ENCODE measurements around the gene MAPK4.

Gene MAPK4

GRCh38 chr18:50622865-50623393, 63.0 kb downstream of the MAPK4 start:
- H3K4me3 ChIP-seq (ENCODE audit: control insufficient read depth, low read depth, low read length), result no peak overlapping the region
- no peak for DNase-seq (ENCODE audit: low read depth)
- TF ChIP-seq, protein P1, sequence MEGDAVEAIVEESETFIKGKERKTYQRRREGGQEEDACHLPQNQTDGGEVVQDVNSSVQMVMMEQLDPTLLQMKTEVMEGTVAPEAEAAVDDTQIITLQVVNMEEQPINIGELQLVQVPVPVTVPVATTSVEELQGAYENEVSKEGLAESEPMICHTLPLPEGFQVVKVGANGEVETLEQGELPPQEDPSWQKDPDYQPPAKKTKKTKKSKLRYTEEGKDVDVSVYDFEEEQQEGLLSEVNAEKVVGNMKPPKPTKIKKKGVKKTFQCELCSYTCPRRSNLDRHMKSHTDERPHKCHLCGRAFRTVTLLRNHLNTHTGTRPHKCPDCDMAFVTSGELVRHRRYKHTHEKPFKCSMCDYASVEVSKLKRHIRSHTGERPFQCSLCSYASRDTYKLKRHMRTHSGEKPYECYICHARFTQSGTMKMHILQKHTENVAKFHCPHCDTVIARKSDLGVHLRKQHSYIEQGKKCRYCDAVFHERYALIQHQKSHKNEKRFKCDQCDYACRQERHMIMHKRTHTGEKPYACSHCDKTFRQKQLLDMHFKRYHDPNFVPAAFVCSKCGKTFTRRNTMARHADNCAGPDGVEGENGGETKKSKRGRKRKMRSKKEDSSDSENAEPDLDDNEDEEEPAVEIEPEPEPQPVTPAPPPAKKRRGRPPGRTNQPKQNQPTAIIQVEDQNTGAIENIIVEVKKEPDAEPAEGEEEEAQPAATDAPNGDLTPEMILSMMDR (IDR thresholded peaks at IDR 0.05; ENCODE audit: control insufficient read depth, insufficient read depth, low read depth, low read length, missing control alignments), result no peak

DNA sequence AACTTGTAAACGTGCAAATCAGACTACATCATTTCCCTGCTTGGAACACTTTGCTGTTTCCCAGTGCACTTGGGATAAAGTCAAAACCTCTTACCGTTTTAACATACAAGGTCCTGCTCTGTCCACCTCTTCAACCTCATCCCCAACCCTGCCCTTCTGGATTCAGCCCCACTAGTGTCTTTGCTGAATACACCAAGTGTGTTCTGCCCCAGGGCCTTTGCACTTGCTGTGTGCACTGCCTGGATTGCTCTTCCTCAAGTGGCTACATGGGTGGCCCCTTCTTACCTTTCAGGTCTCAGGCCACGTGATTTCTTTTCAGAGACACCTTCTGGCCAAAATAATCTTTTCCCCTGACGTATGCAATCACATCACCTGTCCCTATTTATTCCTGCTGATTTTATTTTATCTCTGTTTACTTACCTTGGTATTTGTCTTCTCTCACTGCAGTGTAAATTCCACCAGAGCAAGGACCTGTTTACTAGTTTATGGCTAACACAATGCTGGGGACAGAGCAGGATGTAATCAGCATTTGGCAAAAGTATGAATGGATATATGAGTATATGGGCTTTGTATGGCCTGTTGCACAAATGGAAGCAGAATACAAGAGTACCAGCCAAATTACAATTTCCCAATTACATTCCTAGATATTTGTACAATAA, 63.9 kb downstream of the MAPK4 start:
- DNase-seq (ENCODE audit: low read depth), result no peak
- TF ChIP-seq, protein P1 (IDR thresholded peaks at IDR 0.05; ENCODE audit: control insufficient read depth, insufficient read depth, low read depth, low read length, missing control alignments), result no peak
- H3K4me3 ChIP-seq (ENCODE audit: control insufficient read depth, low read depth, low read length), result no peak overlapping the region

DNA sequence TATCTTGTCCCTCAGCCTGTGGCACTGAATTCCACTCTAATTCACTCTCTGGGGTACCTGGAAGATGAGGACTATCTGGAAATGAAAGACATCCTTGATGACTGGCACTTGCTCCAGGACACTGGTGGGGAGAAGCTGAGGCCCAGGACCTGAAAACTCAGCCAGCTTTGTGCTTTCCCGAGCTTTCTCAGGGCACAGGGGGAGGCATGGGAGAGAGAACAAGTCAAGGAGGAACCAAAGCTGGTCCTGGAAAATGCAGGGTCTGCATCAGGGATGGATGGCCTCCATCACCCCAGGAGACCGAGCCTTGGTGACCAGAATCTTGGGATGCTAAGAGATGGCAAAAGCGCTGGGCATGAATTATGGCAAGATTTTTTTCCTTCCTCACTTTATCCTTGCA, 65.1 kb downstream of the MAPK4 start:
- TF ChIP-seq, protein P1 (IDR thresholded peaks at IDR 0.05; ENCODE audit: control insufficient read depth, insufficient read depth, low read depth, low read length, missing control alignments), result no peak
- no peak overlapping the region for H3K4me3 ChIP-seq (ENCODE audit: control insufficient read depth, low read depth, low read length)
- DNase-seq (ENCODE audit: low read depth), result no peak

DNA sequence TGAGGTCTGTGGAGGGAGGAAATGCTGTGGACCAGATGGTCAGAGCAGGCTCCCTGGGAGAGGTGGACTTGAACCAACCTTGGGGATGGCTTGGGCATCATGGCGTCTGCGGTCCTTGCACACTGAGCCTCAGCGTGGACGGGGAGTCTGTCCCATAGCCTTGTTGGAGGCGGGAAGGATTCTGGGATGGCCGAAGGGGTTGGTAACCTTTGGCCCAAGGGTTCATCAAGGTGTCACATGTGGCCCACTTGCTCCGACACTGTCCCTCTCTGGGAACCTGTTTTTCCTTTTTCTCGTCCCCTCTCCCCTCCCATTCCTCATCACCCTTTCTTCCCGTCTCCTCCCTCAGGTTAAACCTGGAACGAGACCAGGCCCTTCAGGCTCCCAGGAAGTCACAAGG, 66.4 kb downstream of the MAPK4 start:
- TF ChIP-seq, protein P1 (IDR thresholded peaks at IDR 0.05; ENCODE audit: control insufficient read depth, insufficient read depth, low read depth, low read length, missing control alignments), result no peak
- no peak overlapping the region for H3K4me3 ChIP-seq (ENCODE audit: control insufficient read depth, low read depth, low read length)
- DNase-seq (ENCODE audit: low read depth), result no peak

- no peak for DNase-seq (ENCODE audit: low read depth)
- TF ChIP-seq, protein P1 (IDR thresholded peaks at IDR 0.05; ENCODE audit: control insufficient read depth, insufficient read depth, low read depth, low read length, missing control alignments), result no peak
- H3K4me3 ChIP-seq (ENCODE audit: control insufficient read depth, low read depth, low read length), result no peak overlapping the region
These were observed 68.0 kb downstream of the MAPK4 start for GRCh38 chr18:50627594-50628532.

DNA sequence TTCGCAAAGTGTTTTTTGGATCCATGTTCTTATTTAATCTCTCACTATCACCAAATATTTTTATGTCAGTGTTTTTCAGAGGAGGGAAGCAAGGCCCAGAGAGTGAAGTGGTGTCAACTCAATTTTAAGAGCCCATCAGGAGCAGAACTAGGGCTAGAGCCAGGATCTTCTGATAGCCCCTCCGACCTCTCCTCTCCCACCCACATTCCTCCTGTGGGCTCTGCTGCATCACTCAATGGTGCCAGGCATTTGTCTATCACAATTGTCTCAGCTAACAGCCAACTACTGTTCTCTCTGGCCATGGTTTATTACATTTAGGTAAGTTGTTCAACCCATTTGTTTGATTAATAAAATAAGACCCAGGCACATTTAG, 68.6 kb downstream of the MAPK4 start:
- no peak for DNase-seq (ENCODE audit: low read depth)
- TF ChIP-seq, protein P1 (IDR thresholded peaks at IDR 0.05; ENCODE audit: control insufficient read depth, insufficient read depth, low read depth, low read length, missing control alignments), result no peak
- no peak overlapping the region for H3K4me3 ChIP-seq (ENCODE audit: control insufficient read depth, low read depth, low read length)

All from AG09309 (cell line).